H9 (cell line): ENCODE results near the gene OR1K1. TPM values are rescaled to one million over a fixed set of nuclear protein-coding genes. Genes with fewer than 3 reads are reported as not detected.

Experiments
- DNase-seq: peaks from one replicate; pipeline ENCODE4 v3.0.0-alpha.2; 2017
- H2AFZ ChIP-seq: one replicate; pipeline ENCODE4 v1.6.1; 2013; ENCODE audit warnings: mild to moderate bottlenecking, low read length, control low read depth, moderate library complexity
- H2AK5ac ChIP-seq: 2 replicates; pipeline ENCODE4 v1.6.1; 2013; ENCODE audit warnings: low read length, control low read depth, mixed read lengths; ENCODE audit not compliant: insufficient read length
- H2BK120ac ChIP-seq: one replicate; pipeline ENCODE4 v1.6.1; 2013; ENCODE audit warnings: low read depth, mild to moderate bottlenecking, low read length, control low read depth, inconsistent platforms; ENCODE audit not compliant: poor library complexity, severe bottlenecking
- H2BK12ac ChIP-seq: 2 replicates; pipeline ENCODE4 v1.6.1; 2013; ENCODE audit warnings: low read length, control low read depth, mixed read lengths, low read depth; ENCODE audit not compliant: insufficient read length
- H2BK15ac ChIP-seq: 2 replicates; pipeline ENCODE4 v1.6.1; 2013; ENCODE audit warnings: low read depth, low read length, control low read depth
- H2BK20ac ChIP-seq: one replicate; pipeline ENCODE4 v1.6.1; 2013; ENCODE audit warnings: low read depth, mild to moderate bottlenecking, low read length, control low read depth, inconsistent platforms; ENCODE audit not compliant: poor library complexity, severe bottlenecking
- H2BK5ac ChIP-seq: 2 replicates; pipeline ENCODE4 v1.6.1; 2013; ENCODE audit warnings: low read length, control low read depth, mixed read lengths; ENCODE audit not compliant: insufficient read length
- H3K14ac ChIP-seq: 2 replicates; pipeline ENCODE4 v1.6.1; 2013; ENCODE audit warnings: low read length, control low read depth; ENCODE audit not compliant: insufficient read depth
- H3K18ac ChIP-seq: 2 replicates; pipeline ENCODE4 v1.6.1; 2013; ENCODE audit warnings: low read depth, mild to moderate bottlenecking, mixed read lengths, low read length, control low read depth; ENCODE audit not compliant: insufficient read length
- H3K23ac ChIP-seq: 2 replicates; pipeline ENCODE4 v1.6.1; 2013; ENCODE audit warnings: low read length, control low read depth, mixed read lengths, low read depth; ENCODE audit not compliant: insufficient read length
- H3K23me2 ChIP-seq: 2 replicates; pipeline ENCODE4 v1.6.1; 2013; ENCODE audit warnings: low read depth, mild to moderate bottlenecking, mixed read lengths, low read length, control low read depth; ENCODE audit not compliant: insufficient read length, poor library complexity, severe bottlenecking
- H3K27ac ChIP-seq: 2 replicates; pipeline ENCODE4 v1.5.1; 2013; ENCODE audit warnings: low read length, control low read depth, mixed read lengths, low read depth; ENCODE audit not compliant: insufficient read length
- H3K27me3 ChIP-seq: 2 replicates; pipeline ENCODE4 v1.6.1; 2013; ENCODE audit warnings: low read length, control low read depth, inconsistent platforms; ENCODE audit not compliant: insufficient read depth
- H3K4ac ChIP-seq: 2 replicates; pipeline ENCODE4 v1.6.1; 2013; ENCODE audit warnings: low read depth, mild to moderate bottlenecking, control low read depth, inconsistent platforms, low read length, moderate library complexity
- H3K4me1 ChIP-seq: 2 replicates; pipeline ENCODE4 v1.6.1; 2013; ENCODE audit warnings: low read length, control low read depth, inconsistent platforms; ENCODE audit not compliant: insufficient read depth
- H3K4me2 ChIP-seq: 2 replicates; pipeline ENCODE4 v1.6.1; 2013; ENCODE audit warnings: low read length, control low read depth, mixed read lengths; ENCODE audit not compliant: insufficient read length, insufficient read depth
- H3K56ac ChIP-seq: 2 replicates; pipeline ENCODE4 v1.6.1; 2013; ENCODE audit warnings: low read depth, mild to moderate bottlenecking, mixed read lengths, low read length, control low read depth; ENCODE audit not compliant: insufficient read length
- H3K79me1 ChIP-seq: 2 replicates; pipeline ENCODE4 v1.6.1; 2013; ENCODE audit warnings: low read depth, mild to moderate bottlenecking, moderate library complexity, low read length, control low read depth, inconsistent platforms; ENCODE audit not compliant: insufficient read depth, poor library complexity, severe bottlenecking
- H3K79me2 ChIP-seq: 2 replicates; pipeline ENCODE4 v1.6.1; 2013; ENCODE audit warnings: low read length, control low read depth, inconsistent platforms; ENCODE audit not compliant: insufficient read depth
- H3K9ac ChIP-seq: 2 replicates; pipeline ENCODE4 v1.6.1; 2013; ENCODE audit warnings: low read length, control low read depth, mixed read lengths; ENCODE audit not compliant: insufficient read length; ENCODE audit errors: extremely low read depth
- H3K9me3 ChIP-seq: one replicate; pipeline ENCODE4 v1.6.1; 2013; ENCODE audit warnings: low read depth, low read length, inconsistent platforms; ENCODE audit not compliant: control insufficient read depth
- H3T11ph ChIP-seq: one replicate; pipeline ENCODE4 v1.6.1; 2013; ENCODE audit warnings: mild to moderate bottlenecking, low read length, control low read depth, inconsistent platforms
- H4K20me1 ChIP-seq: one replicate; pipeline ENCODE4 v1.6.1; 2013; ENCODE audit not compliant: control insufficient read depth, insufficient read length, insufficient read depth
- H4K5ac ChIP-seq: 2 replicates; pipeline ENCODE4 v1.6.1; 2013; ENCODE audit warnings: low read depth, mild to moderate bottlenecking, mixed read lengths, low read length, control low read depth; ENCODE audit not compliant: insufficient read length
- H4K8ac ChIP-seq: replicated peaks from 2 replicates; pipeline ENCODE4 v1.6.1; 2013; ENCODE audit warnings: low read length, control low read depth, mixed read lengths, low read depth; ENCODE audit not compliant: insufficient read length
- H4K91ac ChIP-seq: 2 replicates; pipeline ENCODE4 v1.6.1; 2013; ENCODE audit warnings: low read depth, mild to moderate bottlenecking, moderate library complexity, mixed read lengths, low read length, control low read depth; ENCODE audit not compliant: insufficient read length
- H3K27ac Mint-ChIP-seq, 3 experiments: 2 replicates in 2 of 3; 3 replicates in 1 of 3; pipeline ENCODE4 v1.8.0; 2020 to 2021; ENCODE audit warnings: mixed read lengths in 3 of 3, mild to moderate bottlenecking in 1 of 3, moderate library complexity in 1 of 3
- H3K27me3 Mint-ChIP-seq: 2 replicates; pipeline ENCODE4 v1.8.0; 2021; ENCODE audit warnings: low read depth, mild to moderate bottlenecking, moderate library complexity, mixed read lengths
- H3K36me3 Mint-ChIP-seq, 3 experiments: 2 replicates in 2 of 3; 3 replicates in 1 of 3; pipeline ENCODE4 v1.8.0; 2020 to 2021; ENCODE audit warnings: low read depth in 3 of 3, mixed read lengths in 3 of 3; ENCODE audit not compliant: insufficient read depth in 1 of 3
- H3K4me1 Mint-ChIP-seq, 2 experiments: 2 replicates each; pipeline ENCODE4 v1.8.0; 2020; ENCODE audit warnings: mixed read lengths in 2 of 2
- H3K4me3 Mint-ChIP-seq, 2 experiments: 2 replicates in 1 of 2; 3 replicates in 1 of 2; pipeline ENCODE4 v1.8.0; 2020 to 2021; ENCODE audit warnings: mild to moderate bottlenecking in 2 of 2, mixed read lengths in 2 of 2, moderate library complexity in 1 of 2
- H3K9me3 Mint-ChIP-seq, 2 experiments: 2 replicates in 1 of 2; 3 replicates in 1 of 2; pipeline ENCODE4 v1.8.0; 2020; ENCODE audit warnings: mild to moderate bottlenecking in 2 of 2, mixed read lengths in 2 of 2, moderate library complexity in 1 of 2
- WGBS: extraction: QIAGEN DNeasy Blood & Tissue Kit; methylation state at CpG from one replicate; pipeline ENCODE4 v1.1.7; 2013; ENCODE audit warnings: missing lambda C conversion rate, low lambda C conversion rate, mixed read lengths; ENCODE audit not compliant: insufficient read length; ENCODE audit errors: extremely low coverage; 5-methylcytosine and 5-hydroxymethylcytosine counted together
- total RNA-seq: library from RNA; stranded (reverse); gene quantifications from 2 replicates; pipeline ENCODE4 v1.2.1, GENCODE V29; 2021
- TF ChIP-seq, protein P1 (sequence below): fragments of 200-600 bp; sonication (generic); conservative IDR thresholded peaks from 3 replicates; pipeline ENCODE4 v1.8.0; 2021; ENCODE audit warnings: antibody characterized with exemption, mild to moderate bottlenecking

The OR1K1 gene
- total RNA-seq, 1 experiment from 2014 or later = not detected

DNA sequence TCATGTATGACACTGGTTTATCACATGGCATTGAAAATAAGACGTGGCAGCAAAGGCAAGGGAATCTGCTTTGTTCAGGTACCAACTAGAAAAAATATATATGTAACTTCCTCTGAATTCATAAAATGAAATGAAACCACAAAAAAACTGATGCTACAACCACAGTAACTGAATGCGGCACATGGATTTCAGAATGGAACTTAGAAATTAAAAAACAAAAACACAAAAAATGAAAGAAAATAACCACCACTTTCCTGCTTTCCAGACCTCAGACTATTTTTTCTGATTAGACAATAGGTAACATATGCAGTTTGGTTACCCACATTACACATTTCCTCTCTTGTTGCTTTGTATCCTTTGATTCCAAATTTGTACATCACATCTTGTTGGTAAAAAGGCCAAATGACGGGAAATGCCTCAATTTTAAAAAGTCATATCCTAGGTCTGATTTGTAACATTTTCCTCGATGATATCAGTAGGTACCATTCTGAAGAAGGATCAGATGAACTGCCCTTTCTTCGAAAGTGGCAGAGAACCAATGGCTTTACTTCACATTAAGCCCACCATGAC is 46.5 kb downstream of the OR1K1 start:
- no peak overlapping the region for H3K14ac ChIP-seq
- no peak overlapping the region for H3K4me2 ChIP-seq
- Mint-ChIP-seq H3K4me3 (no peak overlapping the region), H3K9me3 (peaks cover 4 to 6% of the 10 kb centered on the region in 2 experiments; a peak in 4 of 5 replicates), H3K4me1 (no peaks in the 10 kb centered on the region), H3K27me3 (no peaks in the 10 kb centered on the region), H3K27ac (no peak overlapping the region), H3K36me3 (peaks cover 26 to 47% (median 43%) of the 10 kb centered on the region in 3 experiments)
- no peaks in the 10 kb centered on the region for H3K79me1 ChIP-seq
- H3K9ac ChIP-seq = no peak overlapping the region
- no peak overlapping the region for H2BK5ac ChIP-seq
- H3K56ac ChIP-seq = no peak overlapping the region
- TF ChIP-seq, protein P1, sequence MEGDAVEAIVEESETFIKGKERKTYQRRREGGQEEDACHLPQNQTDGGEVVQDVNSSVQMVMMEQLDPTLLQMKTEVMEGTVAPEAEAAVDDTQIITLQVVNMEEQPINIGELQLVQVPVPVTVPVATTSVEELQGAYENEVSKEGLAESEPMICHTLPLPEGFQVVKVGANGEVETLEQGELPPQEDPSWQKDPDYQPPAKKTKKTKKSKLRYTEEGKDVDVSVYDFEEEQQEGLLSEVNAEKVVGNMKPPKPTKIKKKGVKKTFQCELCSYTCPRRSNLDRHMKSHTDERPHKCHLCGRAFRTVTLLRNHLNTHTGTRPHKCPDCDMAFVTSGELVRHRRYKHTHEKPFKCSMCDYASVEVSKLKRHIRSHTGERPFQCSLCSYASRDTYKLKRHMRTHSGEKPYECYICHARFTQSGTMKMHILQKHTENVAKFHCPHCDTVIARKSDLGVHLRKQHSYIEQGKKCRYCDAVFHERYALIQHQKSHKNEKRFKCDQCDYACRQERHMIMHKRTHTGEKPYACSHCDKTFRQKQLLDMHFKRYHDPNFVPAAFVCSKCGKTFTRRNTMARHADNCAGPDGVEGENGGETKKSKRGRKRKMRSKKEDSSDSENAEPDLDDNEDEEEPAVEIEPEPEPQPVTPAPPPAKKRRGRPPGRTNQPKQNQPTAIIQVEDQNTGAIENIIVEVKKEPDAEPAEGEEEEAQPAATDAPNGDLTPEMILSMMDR = no peak
- H3K23ac ChIP-seq = no peak overlapping the region
- no peaks in the 10 kb centered on the region for H4K20me1 ChIP-seq
- no peak overlapping the region for H2BK15ac ChIP-seq
- no peak overlapping the region for H4K8ac ChIP-seq
- no peak overlapping the region for H2BK120ac ChIP-seq
- no peak overlapping the region for H2AK5ac ChIP-seq
- H3K4me1 ChIP-seq = no peaks in the 10 kb centered on the region
- DNase-seq = no peak
- H4K91ac ChIP-seq = no peak overlapping the region
- no peak overlapping the region for H3T11ph ChIP-seq
- no peak overlapping the region for H4K5ac ChIP-seq
- H2BK12ac ChIP-seq = no peak overlapping the region
- H2AFZ ChIP-seq = no peak overlapping the region
- H3K9me3 ChIP-seq = no peaks in the 10 kb centered on the region
- no peak overlapping the region for H3K18ac ChIP-seq
- H3K79me2 ChIP-seq = no peaks in the 10 kb centered on the region
- no peaks in the 10 kb centered on the region for H3K23me2 ChIP-seq
- no peak overlapping the region for H2BK20ac ChIP-seq
- WGBS = no CpG with 5 or more reads among the region's 5 CpGs
- no peaks in the 10 kb centered on the region for H3K27me3 ChIP-seq
- no peak overlapping the region for H3K4ac ChIP-seq
- no peak overlapping the region for H3K27ac ChIP-seq
